GM19035 (cell line): ENCODE measurements around the gene KCNK13.

Experiments
- ATAC-seq: cut with Tn5 transposase; IDR thresholded peaks from one replicate; pipeline ENCODE4 v1.9.1; 2021; ENCODE audit not compliant: unreplicated experiment

KCNK13 gene

GRCh38 chr14:90118027-90118426, 56.2 kb downstream of the KCNK13 start:
- ATAC-seq, result no peak

GRCh38 chr14:90126260-90126659, 64.5 kb downstream of the KCNK13 start:
- ATAC-seq, result no peak

- no peak for ATAC-seq
These were observed 71.2 kb downstream of the KCNK13 start for GRCh38 chr14:90132821-90133570.

- no peak for ATAC-seq
These were observed 75.1 kb downstream of the KCNK13 start for GRCh38 chr14:90136904-90137303.

- ATAC-seq, result no peak
These were observed 76.0 kb downstream of the KCNK13 start for GRCh38 chr14:90137807-90138206.

- no peak for ATAC-seq
These were observed 77.4 kb downstream of the KCNK13 start for GRCh38 chr14:90139199-90139598.

GRCh38 chr14:90140298-90140955, 78.6 kb downstream of the KCNK13 start:
- no peak for ATAC-seq

- no peak for ATAC-seq
These were observed 79.1 kb downstream of the KCNK13 start for GRCh38 chr14:90140956-90141316.

GRCh38 chr14:90153429-90153828, 91.6 kb downstream of the KCNK13 start:
- no peak for ATAC-seq

GRCh38 chr14:90154110-90154509, 92.3 kb downstream of the KCNK13 start:
- no peak for ATAC-seq

GRCh38 chr14:90159146-90159545, 97.4 kb downstream of the KCNK13 start:
- ATAC-seq, result no peak

GRCh38 chr14:90159688-90160087, 97.9 kb downstream of the KCNK13 start:
- no peak for ATAC-seq

GRCh38 chr14:90161129-90161528, 99.3 kb downstream of the KCNK13 start:
- ATAC-seq, result no peak

GRCh38 chr14:90168425-90169105, 106.8 kb downstream of the KCNK13 start:
- no peak for ATAC-seq

GRCh38 chr14:90175631-90176030, 113.8 kb downstream of the KCNK13 start:
- no peak for ATAC-seq

- no peak for ATAC-seq
These were observed 115.9 kb downstream of the KCNK13 start for GRCh38 chr14:90177539-90178189.

GRCh38 chr14:90179357-90179756, 117.6 kb downstream of the KCNK13 start:
- ATAC-seq, result no peak

GRCh38 chr14:90179809-90180779, 118.3 kb downstream of the KCNK13 start:
- ATAC-seq, result no peak

GRCh38 chr14:90184094-90184493, 122.3 kb downstream of the KCNK13 start:
- no peak for ATAC-seq

- no peak for ATAC-seq
These were observed 122.9 kb downstream of the KCNK13 start for GRCh38 chr14:90184571-90185266.
